ENCODE results near the gene MARCHF9.

DNA sequence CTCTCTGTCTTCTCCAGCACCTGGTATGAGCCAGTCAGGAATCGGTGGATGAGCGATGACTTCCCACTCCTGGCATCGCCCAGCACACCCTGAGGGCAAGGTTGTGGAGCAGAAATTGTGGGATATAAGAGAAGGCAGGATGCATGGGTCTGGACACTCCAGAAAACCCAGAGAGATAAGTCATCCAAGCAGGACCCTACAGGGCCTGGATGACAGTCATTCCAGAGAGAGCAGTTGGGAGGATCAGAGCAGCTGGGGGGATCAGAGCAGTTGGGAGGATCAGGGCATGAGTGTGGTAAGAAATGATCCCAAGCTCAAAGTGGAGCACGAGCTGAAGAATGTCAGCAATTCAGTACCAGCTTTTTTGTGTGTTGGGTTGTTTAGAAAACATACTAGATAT is 20.3 kb upstream of the MARCHF9 start:
- TF ChIP-seq, protein P1, sequence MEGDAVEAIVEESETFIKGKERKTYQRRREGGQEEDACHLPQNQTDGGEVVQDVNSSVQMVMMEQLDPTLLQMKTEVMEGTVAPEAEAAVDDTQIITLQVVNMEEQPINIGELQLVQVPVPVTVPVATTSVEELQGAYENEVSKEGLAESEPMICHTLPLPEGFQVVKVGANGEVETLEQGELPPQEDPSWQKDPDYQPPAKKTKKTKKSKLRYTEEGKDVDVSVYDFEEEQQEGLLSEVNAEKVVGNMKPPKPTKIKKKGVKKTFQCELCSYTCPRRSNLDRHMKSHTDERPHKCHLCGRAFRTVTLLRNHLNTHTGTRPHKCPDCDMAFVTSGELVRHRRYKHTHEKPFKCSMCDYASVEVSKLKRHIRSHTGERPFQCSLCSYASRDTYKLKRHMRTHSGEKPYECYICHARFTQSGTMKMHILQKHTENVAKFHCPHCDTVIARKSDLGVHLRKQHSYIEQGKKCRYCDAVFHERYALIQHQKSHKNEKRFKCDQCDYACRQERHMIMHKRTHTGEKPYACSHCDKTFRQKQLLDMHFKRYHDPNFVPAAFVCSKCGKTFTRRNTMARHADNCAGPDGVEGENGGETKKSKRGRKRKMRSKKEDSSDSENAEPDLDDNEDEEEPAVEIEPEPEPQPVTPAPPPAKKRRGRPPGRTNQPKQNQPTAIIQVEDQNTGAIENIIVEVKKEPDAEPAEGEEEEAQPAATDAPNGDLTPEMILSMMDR (IDR thresholded peaks at IDR 0.05), result no peak
- TF ChIP-seq POLR2A (IDR thresholded peaks at IDR 0.05), result no peak

All from tibial nerve (tissue), 3 donors.